Colonic mucosa (tissue), 4 donors: ENCODE data around the gene GPX3. TPM values are rescaled to one million over a fixed set of nuclear protein-coding genes. Genes with fewer than 3 reads are reported as not detected.

Experiments
- DNase-seq: peaks from one replicate; pipeline ENCODE4 v3.0.0-alpha.2; 2020
- H3K27ac ChIP-seq: fragments of 200-600 bp; one replicate; pipeline ENCODE4 v1.8.0; 2021
- H3K27me3 ChIP-seq: fragments of 200-600 bp; one replicate; pipeline ENCODE4 v1.8.0; 2021
- H3K36me3 ChIP-seq: fragments of 200-600 bp; one replicate; pipeline ENCODE4 v1.8.0; 2021
- H3K4me1 ChIP-seq: fragments of 200-600 bp; one replicate; pipeline ENCODE4 v1.8.0; 2021; ENCODE audit warnings: mild to moderate bottlenecking
- H3K4me3 ChIP-seq: fragments of 200-600 bp; one replicate; pipeline ENCODE4 v1.8.0; 2021
- H3K9ac ChIP-seq, 2 donors: one replicate each; pipeline ENCODE4 v1.7.0; 2013; ENCODE audit warnings: control low read depth in 2 of 2, low read depth in 2 of 2, low read length in 2 of 2
- H3K9me3 ChIP-seq: fragments of 200-600 bp; one replicate; pipeline ENCODE4 v1.8.0; 2021
- intact Hi-C: fragments of 100-400 bp; cut with DNase I; formaldehyde crosslinking; loops from one replicate; pipeline ENCODE4 v1.14.1; 2022
- total RNA-seq, 2 donors: library from RNA; stranded (reverse); fragmentation: NEBNext Ultra II Directional in 1 of 2; extraction: Animal tissue kit (Norgen Biotek cat#: 25700) in 1 of 2; gene quantifications; one replicate each; pipeline ENCODE4 v1.2.1, GENCODE V29; 2021
- TF ChIP-seq, protein P1 (sequence below): fragments of 200-600 bp; IDR thresholded peaks from one replicate; pipeline ENCODE4 v1.8.0; 2022; ENCODE audit warnings: antibody characterized with exemption, mild to moderate bottlenecking
- donor health status: healthy.
- donor health status: DM: no; HTN: no; CAD: no.
- donor health status: DM: no; HTN: no; CAD: no.

GPX3 gene
- total RNA-seq, 2 donors from 2014 or later, result 30.2 to 60.5 TPM

DNA sequence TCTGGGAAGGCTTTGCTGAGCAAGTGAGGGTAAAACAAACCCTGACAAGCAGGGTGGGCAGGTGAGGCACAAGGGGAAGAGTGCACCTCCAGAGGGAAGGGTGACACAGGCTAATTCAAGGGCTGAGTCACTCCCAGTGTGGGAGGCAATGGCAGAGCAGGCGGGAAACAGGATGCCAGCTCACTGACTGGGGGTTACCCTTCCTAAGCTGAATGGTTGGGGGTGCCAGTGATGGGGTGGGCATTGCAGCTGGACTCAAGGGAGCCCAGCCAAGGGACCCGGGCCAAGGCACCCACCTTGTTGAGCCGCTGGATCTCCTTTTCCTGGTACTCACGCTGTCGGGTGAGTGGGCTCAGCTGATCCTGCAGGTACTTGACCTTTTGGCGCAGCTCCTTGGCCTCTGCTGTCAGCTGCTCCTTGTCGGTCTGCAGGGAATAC is 18.4 kb downstream of the GPX3 start:
- no peaks in the 10 kb centered on the region for H3K4me1 ChIP-seq
- H3K36me3 ChIP-seq, result peaks cover 40% of the 10 kb centered on the region
- TF ChIP-seq, protein P1, sequence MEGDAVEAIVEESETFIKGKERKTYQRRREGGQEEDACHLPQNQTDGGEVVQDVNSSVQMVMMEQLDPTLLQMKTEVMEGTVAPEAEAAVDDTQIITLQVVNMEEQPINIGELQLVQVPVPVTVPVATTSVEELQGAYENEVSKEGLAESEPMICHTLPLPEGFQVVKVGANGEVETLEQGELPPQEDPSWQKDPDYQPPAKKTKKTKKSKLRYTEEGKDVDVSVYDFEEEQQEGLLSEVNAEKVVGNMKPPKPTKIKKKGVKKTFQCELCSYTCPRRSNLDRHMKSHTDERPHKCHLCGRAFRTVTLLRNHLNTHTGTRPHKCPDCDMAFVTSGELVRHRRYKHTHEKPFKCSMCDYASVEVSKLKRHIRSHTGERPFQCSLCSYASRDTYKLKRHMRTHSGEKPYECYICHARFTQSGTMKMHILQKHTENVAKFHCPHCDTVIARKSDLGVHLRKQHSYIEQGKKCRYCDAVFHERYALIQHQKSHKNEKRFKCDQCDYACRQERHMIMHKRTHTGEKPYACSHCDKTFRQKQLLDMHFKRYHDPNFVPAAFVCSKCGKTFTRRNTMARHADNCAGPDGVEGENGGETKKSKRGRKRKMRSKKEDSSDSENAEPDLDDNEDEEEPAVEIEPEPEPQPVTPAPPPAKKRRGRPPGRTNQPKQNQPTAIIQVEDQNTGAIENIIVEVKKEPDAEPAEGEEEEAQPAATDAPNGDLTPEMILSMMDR, result no peak
- no peak overlapping the region for H3K4me3 ChIP-seq
- no peaks in the 10 kb centered on the region for H3K27me3 ChIP-seq
- peak overlapping the region; percentile 49 for H3K27ac ChIP-seq
- no peaks in the 10 kb centered on the region for H3K9me3 ChIP-seq
- no peak overlapping the region for H3K9ac ChIP-seq
- intact Hi-C loops, result no loop called here
- no peak for DNase-seq

DNA sequence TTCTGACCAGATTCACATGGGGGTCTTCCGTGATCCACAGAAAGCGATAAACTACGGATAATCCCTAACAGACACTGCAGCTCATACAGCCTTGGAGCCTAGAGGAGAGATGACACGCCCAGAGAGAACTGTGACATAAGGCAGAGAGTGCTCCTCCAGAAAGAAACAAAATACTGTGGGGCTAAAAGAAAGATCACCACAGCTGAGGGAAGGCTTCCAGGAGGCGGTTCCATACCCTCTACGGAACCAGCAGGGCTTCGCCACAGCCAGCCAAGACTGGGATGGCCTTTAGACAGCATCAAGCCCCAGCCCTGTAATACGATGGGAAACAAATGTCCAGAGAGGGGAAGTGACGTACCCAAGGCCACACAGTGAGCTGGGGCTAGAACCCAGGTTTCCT is 19.3 kb downstream of the GPX3 start:
- TF ChIP-seq, protein P1, result no peak
- no peak for DNase-seq
- Histone ChIP-seq H3K4me3 (no peak overlapping the region), H3K27me3 (no peaks in the 10 kb centered on the region), H3K4me1 (no peaks in the 10 kb centered on the region), H3K9me3 (no peaks in the 10 kb centered on the region), H3K36me3 (peaks cover 44% of the 10 kb centered on the region), H3K9ac (no peak overlapping the region), H3K27ac (no peak overlapping the region)
- intact Hi-C loops, result no loop called here

DNA sequence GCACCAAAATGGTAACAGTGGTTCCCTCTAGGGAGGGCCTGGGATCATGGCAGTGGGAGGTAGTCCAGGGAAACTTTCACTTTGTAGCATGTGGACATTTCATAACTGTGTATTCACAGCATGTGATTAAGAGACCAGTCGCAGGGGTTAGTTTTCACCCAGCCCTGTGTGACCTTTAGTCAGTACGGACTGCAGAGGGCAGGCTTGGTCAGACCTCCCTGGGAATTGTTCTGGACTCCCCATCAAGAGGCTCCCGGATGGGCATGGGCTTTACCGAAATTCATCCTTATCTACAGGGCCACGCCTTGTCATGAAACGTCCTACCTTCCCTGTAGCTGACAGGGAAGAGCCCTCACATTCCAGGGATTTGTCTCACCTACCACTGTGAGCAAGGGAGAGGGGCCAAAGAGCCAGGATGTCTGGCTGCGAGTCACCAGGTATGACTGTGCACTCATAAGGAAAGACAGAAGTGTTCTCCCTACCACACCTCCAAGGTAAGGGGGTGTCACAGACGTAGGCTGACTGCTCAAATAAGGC is 19.9 kb downstream of the GPX3 start:
- no peaks in the 10 kb centered on the region for H3K9me3 ChIP-seq
- DNase-seq, result no peak
- TF ChIP-seq, protein P1, result no peak
- intact Hi-C loops, result no loop called here
- no peak overlapping the region for H3K27ac ChIP-seq
- H3K36me3 ChIP-seq, result peaks cover 41% of the 10 kb centered on the region
- no peaks in the 10 kb centered on the region for H3K27me3 ChIP-seq
- H3K4me3 ChIP-seq, result no peak overlapping the region
- no peaks in the 10 kb centered on the region for H3K4me1 ChIP-seq
- peak overlapping the region in 1 of 2 donors; percentile 16 for H3K9ac ChIP-seq

DNA sequence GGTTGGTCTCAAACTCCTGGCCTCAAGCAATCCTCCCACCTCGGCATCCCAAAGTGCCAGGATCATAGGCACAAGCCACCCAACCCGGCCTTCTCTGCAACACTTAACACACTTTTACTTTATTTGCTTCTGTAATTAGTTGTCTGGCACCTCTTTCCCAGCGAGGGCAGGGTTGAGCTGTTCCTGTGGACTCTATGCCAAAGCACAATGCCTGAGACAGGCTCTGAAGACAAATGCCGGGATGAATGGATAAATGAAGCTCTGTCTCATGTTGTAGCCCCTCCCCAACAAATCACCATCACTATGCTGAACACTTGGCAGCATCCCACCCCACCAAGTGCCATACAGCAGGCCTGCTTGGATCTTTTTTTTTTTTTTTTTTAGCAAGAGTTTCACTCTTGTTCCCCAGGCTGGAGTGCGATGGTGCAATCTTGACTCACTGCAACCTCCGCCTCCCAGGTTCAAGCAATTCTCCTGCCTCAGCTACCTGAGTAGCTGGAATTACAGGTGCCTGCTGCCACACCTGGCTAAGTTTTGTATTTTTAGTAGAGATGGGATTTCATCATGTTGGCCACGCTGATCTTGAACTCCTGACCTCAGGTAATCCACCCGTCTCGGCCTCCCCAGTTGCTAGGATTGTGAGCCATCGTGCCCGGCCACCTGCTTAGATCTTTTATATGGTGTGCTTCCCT is 21.3 kb downstream of the GPX3 start:
- Histone ChIP-seq H3K27ac (no peak overlapping the region), H3K4me1 (no peaks in the 10 kb centered on the region), H3K9me3 (no peaks in the 10 kb centered on the region), H3K36me3 (peaks cover 41% of the 10 kb centered on the region), H3K27me3 (no peaks in the 10 kb centered on the region), H3K4me3 (no peak overlapping the region), H3K9ac (no peak overlapping the region)
- intact Hi-C loops, result no loop called here
- DNase-seq, result no peak
- TF ChIP-seq, protein P1, result no peak

DNA sequence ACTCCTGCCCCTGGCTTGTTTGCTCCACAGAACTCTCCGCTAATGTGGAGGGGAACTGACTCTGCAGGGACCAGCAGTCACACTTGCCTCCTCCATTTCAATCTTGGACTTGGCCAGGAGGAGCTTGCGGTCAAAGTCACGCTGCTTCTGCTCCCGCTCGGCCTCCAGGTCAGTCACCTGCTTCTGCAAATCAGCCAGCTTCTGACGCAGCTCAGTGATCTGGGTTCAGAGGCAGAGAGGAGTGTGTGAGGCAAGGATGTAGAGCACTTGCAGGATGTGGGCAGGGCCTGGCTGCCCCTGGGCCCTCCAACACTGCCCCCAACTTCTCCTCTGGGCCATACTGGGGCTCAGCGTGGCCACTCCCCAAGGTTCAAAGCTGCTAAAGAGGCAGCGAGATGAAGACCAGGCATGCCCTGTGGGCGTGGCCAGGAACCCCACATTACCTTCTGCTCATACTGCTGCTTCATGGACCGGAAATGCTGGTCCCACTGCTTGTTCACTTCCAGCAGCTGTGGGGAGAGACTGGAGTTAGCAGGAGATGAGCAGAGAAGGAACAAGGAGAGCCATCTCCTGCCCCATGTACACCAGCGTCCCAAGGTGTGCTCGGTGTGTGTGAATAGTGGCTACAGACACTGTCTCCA is 22.2 kb downstream of the GPX3 start:
- intact Hi-C loops, result no loop called here
- Histone ChIP-seq H3K9ac (no peak overlapping the region), H3K27ac (no peak overlapping the region), H3K4me1 (no peaks in the 10 kb centered on the region), H3K9me3 (no peaks in the 10 kb centered on the region), H3K27me3 (no peaks in the 10 kb centered on the region), H3K36me3 (peaks cover 43% of the 10 kb centered on the region), H3K4me3 (no peak overlapping the region)
- DNase-seq, result no peak
- TF ChIP-seq, protein P1, result no peak
